ENCODE data around the gene HINT3.
"Not testable (repeated sequence)": the region's sequence is repeated elsewhere in the genome, so short reads cannot be mapped to it uniquely, and the experiment has no call there.

The HINT3 gene

GRCh38 chr6:125935520-125935919 lies 21.1 kb upstream of the HINT3 start:
- not testable (repeated sequence) for H3K4me3 ChIP-seq (ENCODE audit: low read depth, low read length); DNase-seq (ENCODE audit: low read depth)

- H3K4me3 ChIP-seq (ENCODE audit: low read depth, low read length), result no peak overlapping the region
- DNase-seq (ENCODE audit: low read depth), result no peak
Measured at GRCh38 chr6:125939026-125939425, 17.5 kb upstream of the HINT3 start.

- H3K4me3 ChIP-seq (ENCODE audit: low read depth, low read length), result no peak overlapping the region
- no peak for DNase-seq (ENCODE audit: low read depth)
Measured at GRCh38 chr6:125939791-125940190, 16.8 kb upstream of the HINT3 start.

- H3K4me3 ChIP-seq (ENCODE audit: low read depth, low read length), result no peak overlapping the region
- no peak for DNase-seq (ENCODE audit: low read depth)
Measured at GRCh38 chr6:125940247-125941041, 16.1 kb upstream of the HINT3 start.

GRCh38 chr6:125942672-125943527 lies 13.7 kb upstream of the HINT3 start:
- no peak for DNase-seq (ENCODE audit: low read depth)
- no peak overlapping the region for H3K4me3 ChIP-seq (ENCODE audit: low read depth, low read length)

GRCh38 chr6:125943528-125944433 lies 12.8 kb upstream of the HINT3 start:
- no peak for DNase-seq (ENCODE audit: low read depth)
- H3K4me3 ChIP-seq (ENCODE audit: low read depth, low read length), result no peak overlapping the region

- DNase-seq (ENCODE audit: low read depth), result no peak
- H3K4me3 ChIP-seq (ENCODE audit: low read depth, low read length), result no peak overlapping the region
Measured at GRCh38 chr6:125944434-125944816, 12.1 kb upstream of the HINT3 start.

- no peak overlapping the region for H3K4me3 ChIP-seq (ENCODE audit: low read depth, low read length)
- DNase-seq (ENCODE audit: low read depth), result no peak
Measured at GRCh38 chr6:125944896-125945295, 11.7 kb upstream of the HINT3 start.

GRCh38 chr6:125945378-125946141 lies 11.0 kb upstream of the HINT3 start:
- no peak overlapping the region for H3K4me3 ChIP-seq (ENCODE audit: low read depth, low read length)
- no peak for DNase-seq (ENCODE audit: low read depth)

- no peak overlapping the region for H3K4me3 ChIP-seq (ENCODE audit: low read depth, low read length)
- DNase-seq (ENCODE audit: low read depth), result no peak
Measured at GRCh38 chr6:125947615-125948014, 9.0 kb upstream of the HINT3 start.

- DNase-seq (ENCODE audit: low read depth), result no peak
- no peak overlapping the region for H3K4me3 ChIP-seq (ENCODE audit: low read depth, low read length)
Measured at GRCh38 chr6:125948455-125948854, 8.1 kb upstream of the HINT3 start.

- no peak overlapping the region for H3K4me3 ChIP-seq (ENCODE audit: low read depth, low read length)
- DNase-seq (ENCODE audit: low read depth), result no peak
Measured at GRCh38 chr6:125949069-125949468, 7.5 kb upstream of the HINT3 start.

GRCh38 chr6:125950293-125950692 lies 6.3 kb upstream of the HINT3 start:
- H3K4me3 ChIP-seq (ENCODE audit: low read depth, low read length), result no peak overlapping the region
- no peak for DNase-seq (ENCODE audit: low read depth)

GRCh38 chr6:125950716-125951115 lies 5.9 kb upstream of the HINT3 start:
- H3K4me3 ChIP-seq (ENCODE audit: low read depth, low read length); DNase-seq (ENCODE audit: low read depth): not testable (repeated sequence)

- no peak for DNase-seq (ENCODE audit: low read depth)
- H3K4me3 ChIP-seq (ENCODE audit: low read depth, low read length), result no peak overlapping the region
Measured at GRCh38 chr6:125951323-125951722, 5.2 kb upstream of the HINT3 start.

- H3K4me3 ChIP-seq (ENCODE audit: low read depth, low read length), result no peak overlapping the region
- no peak for DNase-seq (ENCODE audit: low read depth)
Measured at GRCh38 chr6:125952764-125953501, 3.6 kb upstream of the HINT3 start.

GRCh38 chr6:125953502-125953875 lies 3.1 kb upstream of the HINT3 start:
- no peak overlapping the region for H3K4me3 ChIP-seq (ENCODE audit: low read depth, low read length)
- DNase-seq (ENCODE audit: low read depth), result no peak

- no peak for DNase-seq (ENCODE audit: low read depth)
- no peak overlapping the region for H3K4me3 ChIP-seq (ENCODE audit: low read depth, low read length)
Measured at GRCh38 chr6:125954735-125955339, 1.7 kb upstream of the HINT3 start.
